ENCODE data around the gene S100P. TPM values are rescaled to one million over a fixed set of nuclear protein-coding genes. Genes with fewer than 3 reads are reported as not detected.

S100P gene
- total RNA-seq, 4 donors from 2014 or later: 7.5 to 7.8 TPM; not detected in 2

- H3K36me3 ChIP-seq: no peaks in the 10 kb centered on the region
- peaks cover 21% of the 10 kb centered on the region for H3K27me3 ChIP-seq
- TF ChIP-seq EP300 (IDR thresholded peaks at IDR 0.05; ENCODE audit: low read depth) (no peak), POLR2A (IDR thresholded peaks at IDR 0.05) (no peak), CTCF (IDR thresholded peaks at IDR 0.05) (no peak), POLR2AphosphoS5 (IDR thresholded peaks at IDR 0.05) (no peak)
- H3K4me1 ChIP-seq: peaks cover 0 to 14% (median 0%) of the 10 kb centered on the region in 4 donors
- no peak for DNase-seq
- in situ Hi-C loops (cut with MboI; ENCODE audit: low pct_ligation_motif_present in 1 of 4, low pct_unique_long_range_greater_than_20kb in 1 of 4, low sequenced_read_pairs in 3 of 4): no loop called here
- H3K27ac ChIP-seq: no peak overlapping the region
- H3K4me3 ChIP-seq: no peak overlapping the region
- no peaks in the 10 kb centered on the region for H3K9me3 ChIP-seq
- intact Hi-C loops (cut with DNase I; ENCODE audit: low total_unique reads): no loop called here
- 86 to 93% methylated on average over 5 to 65 of the region's 65 CpGs for WGBS, 2 donors (ENCODE audit: low coverage in 1 of 2)
Measured at GRCh38 chr4:6657242-6658208, 36.2 kb upstream of the S100P start.

DNA sequence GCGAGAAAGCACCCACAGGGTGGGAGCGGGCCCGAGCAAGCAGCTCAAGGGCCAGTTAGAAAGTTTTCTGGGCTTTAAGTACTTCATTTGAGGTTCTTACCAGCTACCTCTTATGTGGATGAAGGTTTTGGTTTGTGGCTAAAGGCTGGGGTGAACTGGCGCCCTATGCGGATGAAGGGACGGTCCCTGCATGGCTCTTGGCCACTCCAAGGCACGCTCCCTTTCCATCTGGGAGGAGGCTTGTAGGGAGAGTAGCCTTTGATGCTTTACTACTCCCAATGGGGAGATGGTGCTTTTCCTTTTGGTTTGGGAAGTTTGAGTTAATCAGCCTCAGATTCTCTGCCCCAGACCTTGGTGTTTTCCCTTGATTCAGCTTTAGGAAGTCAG lies 35.5 kb upstream of the S100P start:
- peak overlapping the region; percentile 49 to 74 (median 56) for H3K27ac ChIP-seq
- H3K9me3 ChIP-seq: no peaks in the 10 kb centered on the region
- no peaks in the 10 kb centered on the region for H3K36me3 ChIP-seq
- in situ Hi-C loops (cut with MboI; ENCODE audit: low pct_ligation_motif_present in 1 of 4, low pct_unique_long_range_greater_than_20kb in 1 of 4, low sequenced_read_pairs in 3 of 4): no loop called here
- no peak for TF ChIP-seq POLR2AphosphoS5 (IDR thresholded peaks at IDR 0.05)
- no peak for TF ChIP-seq CTCF (IDR thresholded peaks at IDR 0.05)
- TF ChIP-seq EP300 (IDR thresholded peaks at IDR 0.05; ENCODE audit: low read depth): no peak
- no peak for TF ChIP-seq POLR2A (IDR thresholded peaks at IDR 0.05)
- peaks cover 27% of the 10 kb centered on the region for H3K27me3 ChIP-seq
- peaks cover 0 to 14% (median 0%) of the 10 kb centered on the region in 4 donors for H3K4me1 ChIP-seq
- WGBS, 2 donors (ENCODE audit: low coverage in 1 of 2): 90 to 100% methylated on average over 3 to 7 of the region's 7 CpGs
- no peak for DNase-seq
- intact Hi-C loops (cut with DNase I; ENCODE audit: low total_unique reads): no loop called here
- peak overlapping the region in 2 of 4 donors; percentile 22 to 45 for H3K4me3 ChIP-seq

DNA sequence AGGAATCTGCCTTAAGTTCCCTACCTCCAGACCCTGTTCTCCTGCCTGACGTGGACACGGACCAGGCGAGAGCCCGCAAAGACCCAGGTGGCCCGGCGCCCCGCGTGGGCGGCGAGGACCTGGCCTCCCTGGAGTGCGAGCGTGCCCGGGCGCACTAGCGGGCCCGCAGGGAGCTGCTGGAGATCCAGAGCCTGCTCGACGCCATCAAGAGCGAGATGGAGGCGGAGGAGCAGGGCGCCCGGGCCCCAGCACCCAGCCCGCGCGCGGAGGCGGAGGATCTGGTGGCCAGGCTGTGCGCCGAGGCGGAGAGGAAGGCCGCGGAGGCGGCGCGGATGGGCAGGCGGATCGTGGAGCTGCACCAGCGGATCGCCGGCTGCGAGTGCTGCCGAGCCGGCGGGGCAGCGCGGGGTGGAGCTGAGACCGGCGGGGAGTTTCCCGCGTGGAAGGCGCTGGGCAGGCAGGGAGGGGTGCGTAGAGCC lies 35.0 kb upstream of the S100P start:
- no peaks in the 10 kb centered on the region for H3K36me3 ChIP-seq
- TF ChIP-seq EP300 (IDR thresholded peaks at IDR 0.05; ENCODE audit: low read depth) (no peak), POLR2AphosphoS5 (IDR thresholded peaks at IDR 0.05) (no peak), CTCF (IDR thresholded peaks at IDR 0.05) (no peak), POLR2A (IDR thresholded peaks at IDR 0.05) (no peak)
- peak overlapping the region; percentile 49 to 74 (median 56) for H3K27ac ChIP-seq
- intact Hi-C loops (cut with DNase I; ENCODE audit: low total_unique reads) (no loop called here), in situ Hi-C loops (cut with MboI; ENCODE audit: low pct_ligation_motif_present in 1 of 4, low pct_unique_long_range_greater_than_20kb in 1 of 4, low sequenced_read_pairs in 3 of 4) (no loop called here)
- DNase-seq: peak; percentile 28
- peaks cover 31% of the 10 kb centered on the region for H3K27me3 ChIP-seq
- peaks cover 0 to 14% (median under 1%) of the 10 kb centered on the region in 4 donors for H3K4me1 ChIP-seq
- H3K4me3 ChIP-seq: peak overlapping the region; percentile 15 to 45 (median 22)
- no peaks in the 10 kb centered on the region for H3K9me3 ChIP-seq
- WGBS, 2 donors (ENCODE audit: low coverage in 1 of 2): 0 to 13% methylated on average over 6 to 41 of the region's 52 CpGs

DNA sequence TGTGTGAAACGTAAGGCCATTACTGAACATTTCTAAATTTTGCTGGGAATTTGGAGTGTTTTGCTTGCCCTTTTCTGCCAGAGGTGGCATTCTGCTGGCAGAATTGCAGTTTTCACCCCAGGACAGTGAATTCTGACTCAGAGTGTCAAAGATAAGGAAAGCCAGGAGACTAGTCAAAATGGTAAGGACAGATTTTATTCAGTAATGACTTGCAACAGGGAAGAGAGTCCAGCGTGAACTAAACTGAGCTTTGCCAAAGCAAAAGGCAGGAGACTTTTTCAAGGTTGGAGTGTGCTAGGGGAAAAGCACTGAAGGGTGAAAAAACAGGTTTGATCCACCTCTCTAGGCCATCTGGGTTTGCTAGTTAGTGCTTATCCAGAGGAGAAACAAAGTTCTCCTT lies 33.8 kb upstream of the S100P start:
- TF ChIP-seq POLR2AphosphoS5 (IDR thresholded peaks at IDR 0.05) (no peak), POLR2A (IDR thresholded peaks at IDR 0.05) (no peak), EP300 (IDR thresholded peaks at IDR 0.05; ENCODE audit: low read depth) (no peak), CTCF (IDR thresholded peaks at IDR 0.05) (no peak)
- Histone ChIP-seq H3K4me3 (no peak overlapping the region), H3K27me3 (peaks cover 40% of the 10 kb centered on the region), H3K4me1 (peaks cover 0 to 20% (median 7%) of the 10 kb centered on the region in 4 donors), H3K27ac (no peak overlapping the region), H3K36me3 (no peaks in the 10 kb centered on the region), H3K9me3 (no peaks in the 10 kb centered on the region)
- WGBS, 2 donors (ENCODE audit: low coverage in 1 of 2): 85 to 88% methylated on average over 1 to 2 of the region's 2 CpGs
- in situ Hi-C loops (cut with MboI; ENCODE audit: low pct_ligation_motif_present in 1 of 4, low pct_unique_long_range_greater_than_20kb in 1 of 4, low sequenced_read_pairs in 3 of 4) (no loop called here), intact Hi-C loops (cut with DNase I; ENCODE audit: low total_unique reads) (no loop called here)
- DNase-seq: no peak

Measured in transverse colon (tissue), 4 donors.